Neural crest cell (in vitro differentiated cells): Measurements from ENCODE around the gene IDH1. TPM values are rescaled to one million over a fixed set of nuclear protein-coding genes. Genes with fewer than 3 reads are reported as not detected.
"Not testable (repeated sequence)": the region's sequence is repeated elsewhere in the genome, so short reads cannot be mapped to it uniquely, and the experiment has no call there.

ENCODE experiments used
- DNase-seq: peaks from one replicate; pipeline ENCODE4 v3.0.0; 2021; ENCODE audit warnings: low read depth, mixed read lengths, low spot score
- H3K27ac Mint-ChIP-seq: one replicate; pipeline ENCODE4 v1.8.0; 2021; ENCODE audit warnings: mild to moderate bottlenecking, mixed read lengths; ENCODE audit not compliant: unreplicated experiment
- H3K27me3 Mint-ChIP-seq: 2 replicates; pipeline ENCODE4 v1.8.0; 2021; ENCODE audit warnings: low read depth, mild to moderate bottlenecking, mixed read lengths
- H3K36me3 Mint-ChIP-seq: 2 replicates; pipeline ENCODE4 v1.8.0; 2021; ENCODE audit warnings: low read depth, mild to moderate bottlenecking, mixed read lengths
- H3K4me1 Mint-ChIP-seq: 2 replicates; pipeline ENCODE4 v1.8.0; 2021; ENCODE audit warnings: mixed read lengths
- H3K4me3 Mint-ChIP-seq: one replicate; pipeline ENCODE4 v1.8.0; 2021; ENCODE audit warnings: mild to moderate bottlenecking, mixed read lengths
- H3K9me3 Mint-ChIP-seq: 2 replicates; pipeline ENCODE4 v1.8.0; 2021; ENCODE audit warnings: mixed read lengths
- CTCF ChIP-seq: fragments of 200-600 bp; sonication (generic); conservative IDR thresholded peaks from 2 replicates; pipeline ENCODE4 v1.5.0; 2021; ENCODE audit warnings: antibody characterized with exemption, mild to moderate bottlenecking
- total RNA-seq: library from RNA; stranded (reverse); gene quantifications from 2 replicates; pipeline ENCODE4 v1.2.1, GENCODE V29; 2021

The IDH1 gene
- total RNA-seq, 1 donor from 2014 or later: 280 TPM

GRCh38 chr2:208279236-208279635 lies 24.4 kb upstream of the IDH1 start:
- no peak overlapping the region for H3K4me3 Mint-ChIP-seq

GRCh38 chr2:208278549-208278948 lies 23.7 kb upstream of the IDH1 start:
- Mint-ChIP-seq H3K36me3 (peaks cover 42% of the 10 kb centered on the region), H3K27me3 (no peaks in the 10 kb centered on the region), H3K4me3 (no peak overlapping the region), H3K4me1 (no peaks in the 10 kb centered on the region), H3K9me3 (peaks cover 3% of the 10 kb centered on the region), H3K27ac (no peak overlapping the region)
- no peak for TF ChIP-seq CTCF
- no peak for DNase-seq

More at GRCh38 chr2:208279236-208279635, 24.4 kb upstream of the IDH1 start:
- Mint-ChIP-seq H3K9me3 (peaks cover 3% of the 10 kb centered on the region), H3K4me1 (no peaks in the 10 kb centered on the region), H3K36me3 (peaks cover 39% of the 10 kb centered on the region), H3K27me3 (no peaks in the 10 kb centered on the region), H3K27ac (no peak overlapping the region)
- no peak for TF ChIP-seq CTCF
- DNase-seq: no peak

- DNase-seq: no peak
- no peaks in the 10 kb centered on the region for H3K27me3 Mint-ChIP-seq
- no peak overlapping the region for H3K27ac Mint-ChIP-seq
- H3K4me1 Mint-ChIP-seq: peaks cover 4% of the 10 kb centered on the region
- no peak overlapping the region for H3K4me3 Mint-ChIP-seq
- peaks cover 34% of the 10 kb centered on the region for H3K36me3 Mint-ChIP-seq
- no peak for TF ChIP-seq CTCF
- H3K9me3 Mint-ChIP-seq: peaks cover 3% of the 10 kb centered on the region
These were observed 19.9 kb upstream of the IDH1 start for GRCh38 chr2:208274748-208275147.

GRCh38 chr2:208269091-208269490 lies 14.2 kb upstream of the IDH1 start:
- Mint-ChIP-seq H3K4me3 (peak overlapping the region; percentile 65), H3K9me3 (no peaks in the 10 kb centered on the region), H3K27me3 (no peaks in the 10 kb centered on the region), H3K4me1 (peaks cover 36% of the 10 kb centered on the region), H3K27ac (no peak overlapping the region), H3K36me3 (peaks cover 4% of the 10 kb centered on the region)
- TF ChIP-seq CTCF: peak; percentile 40
- no peak for DNase-seq

- peaks cover 36% of the 10 kb centered on the region for H3K4me1 Mint-ChIP-seq
- H3K36me3 Mint-ChIP-seq: peaks cover 2% of the 10 kb centered on the region
- no peak for TF ChIP-seq CTCF
- DNase-seq: no peak
- no peaks in the 10 kb centered on the region for H3K27me3 Mint-ChIP-seq
- no peak overlapping the region for H3K27ac Mint-ChIP-seq
- H3K9me3 Mint-ChIP-seq: no peaks in the 10 kb centered on the region
- H3K4me3 Mint-ChIP-seq: peak overlapping the region; percentile 94
These were observed 13.5 kb upstream of the IDH1 start for GRCh38 chr2:208268156-208268952.

GRCh38 chr2:208267526-208267925 lies 12.7 kb upstream of the IDH1 start:
- not testable (repeated sequence) for H3K36me3 Mint-ChIP-seq, H3K27me3 Mint-ChIP-seq, H3K9me3 Mint-ChIP-seq, H3K27ac Mint-ChIP-seq, DNase-seq
- Mint-ChIP-seq H3K4me1 (peaks cover 36% of the 10 kb centered on the region), H3K4me3 (peak overlapping the region; percentile 94)
